Tibial nerve (tissue), 4 donors: ENCODE data around the gene UPK2.

Source experiments
- CTCF ChIP-seq, 5 experiments: fragments of 200-600 bp in 3 of 5; fragments of 450-650 bp in 2 of 5; sonication (generic) in 3 of 5; IDR thresholded peaks; one replicate each; pipeline ENCODE4 v1.5.1; 2016 to 2019; ENCODE audit warnings: antibody characterized with exemption in 5 of 5, mild to moderate bottlenecking in 3 of 5, moderate library complexity in 2 of 5
- EP300 ChIP-seq, 2 donors: sonication (generic); formaldehyde crosslinking; IDR thresholded peaks; one replicate each; pipeline ENCODE4 v1.6.1; 2017; ENCODE audit warnings: antibody characterized with exemption in 2 of 2, mild to moderate bottlenecking in 1 of 2
- POLR2A ChIP-seq, 2 donors: fragments of 450-650 bp; IDR thresholded peaks; one replicate each; pipeline ENCODE4 v1.6.1; 2017; ENCODE audit warnings: antibody characterized with exemption in 2 of 2, mild to moderate bottlenecking in 2 of 2, moderate library complexity in 2 of 2

- TF ChIP-seq CTCF (IDR thresholded peaks at IDR 0.05) (no peak), EP300 (IDR thresholded peaks at IDR 0.05) (no peak), POLR2A (IDR thresholded peaks at IDR 0.05) (no peak)
Measured at GRCh38 chr11:118911113-118911879, 44.8 kb upstream of the UPK2 start.
